AG08395 (cell line): ENCODE data around the gene CSTB.
"Not testable (repeated sequence)": the region's sequence is repeated elsewhere in the genome, so short reads cannot be mapped to it uniquely, and the experiment has no call there.

ENCODE experiments used
- DNase-seq: peaks from one replicate; pipeline ENCODE4 v3.0.0; 2012; ENCODE audit warnings: mixed read lengths, low spot score

CSTB gene

GRCh38 chr21:43775795-43776430, at the start of gene CSTB:
Gene CSTB, minus strand, starts transcription at chr21:43776308. Its CDS starts 39 bp downstream, at chr21:43776269.
- peak; percentile 76 for DNase-seq

- no peak for DNase-seq
Measured at GRCh38 chr21:43825242-43825935, 49.3 kb upstream of the CSTB start.

- peak; percentile 83 for DNase-seq
Measured at GRCh38 chr21:43824333-43825241, 48.5 kb upstream of the CSTB start.

DNA sequence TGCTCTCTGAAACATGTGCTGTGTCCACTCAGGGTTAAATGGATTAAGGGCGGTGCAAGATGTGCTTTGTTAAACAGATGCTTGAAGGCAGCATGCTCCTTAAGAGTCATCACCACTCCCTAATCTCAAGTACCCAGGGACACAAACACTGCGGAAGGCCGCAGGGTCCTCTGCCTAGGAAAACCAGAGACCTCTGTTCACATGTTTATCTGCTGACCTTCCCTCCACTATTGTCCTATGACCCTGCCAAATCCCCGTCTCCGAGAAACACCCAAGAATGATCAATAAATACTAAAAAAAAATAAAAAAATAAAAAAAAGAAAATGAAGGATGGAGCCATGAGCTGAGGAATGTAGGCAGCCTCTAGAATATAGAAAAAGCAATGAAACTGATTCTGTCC, 46.6 kb upstream of the CSTB start:
- not testable (repeated sequence) for DNase-seq

DNA sequence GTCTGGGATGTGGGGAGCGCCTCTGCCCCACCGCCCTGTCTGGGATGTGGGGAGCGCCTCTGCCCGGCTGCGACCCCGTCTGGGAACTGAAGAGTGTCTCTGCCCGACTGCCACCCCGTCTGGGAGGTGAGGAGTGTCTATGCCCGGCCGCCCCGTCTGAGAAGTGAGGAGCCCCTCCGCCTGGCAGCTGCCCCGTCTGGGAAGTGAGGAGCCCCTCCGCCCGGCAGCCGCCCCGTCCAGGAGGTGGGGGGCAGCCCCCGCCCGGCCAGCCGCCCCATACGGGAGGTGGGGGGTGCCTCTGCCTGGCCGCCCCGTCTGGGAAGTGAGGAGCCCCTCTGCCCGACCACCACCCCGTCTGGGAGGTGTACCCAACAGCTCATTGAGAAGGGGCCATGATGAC, 46.1 kb upstream of the CSTB start:
- not testable (repeated sequence) for DNase-seq

DNA sequence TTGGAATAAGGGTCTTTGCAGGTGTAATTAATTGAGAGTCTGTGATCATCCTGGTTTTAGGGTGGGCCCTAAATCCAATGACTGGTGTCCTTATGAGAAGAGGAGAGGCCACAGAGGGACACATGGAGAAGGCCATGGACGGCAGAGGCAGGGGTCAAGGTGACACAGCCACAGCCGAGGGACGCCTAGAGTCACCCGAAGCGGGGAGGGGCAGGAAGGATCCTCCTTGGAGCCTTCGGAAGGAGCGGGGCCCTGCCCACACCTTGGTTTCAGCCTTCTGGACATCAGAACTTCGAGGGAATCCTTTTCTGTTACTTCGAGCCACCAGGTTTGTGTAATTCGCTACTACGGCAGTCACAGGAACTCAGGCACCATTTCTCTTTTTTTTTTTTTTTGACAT, 44.4 kb upstream of the CSTB start:
- DNase-seq, result no peak

GRCh38 chr21:43819511-43820405, 43.6 kb upstream of the CSTB start:
- DNase-seq, result no peak

GRCh38 chr21:43818685-43819084, 42.6 kb upstream of the CSTB start:
- no peak for DNase-seq

- no peak for DNase-seq
Measured at GRCh38 chr21:43817157-43818086, 41.3 kb upstream of the CSTB start.

- no peak for DNase-seq
Measured at GRCh38 chr21:43816611-43817071, 40.5 kb upstream of the CSTB start.

- no peak for DNase-seq
Measured at GRCh38 chr21:43815991-43816390, 39.9 kb upstream of the CSTB start.

DNA sequence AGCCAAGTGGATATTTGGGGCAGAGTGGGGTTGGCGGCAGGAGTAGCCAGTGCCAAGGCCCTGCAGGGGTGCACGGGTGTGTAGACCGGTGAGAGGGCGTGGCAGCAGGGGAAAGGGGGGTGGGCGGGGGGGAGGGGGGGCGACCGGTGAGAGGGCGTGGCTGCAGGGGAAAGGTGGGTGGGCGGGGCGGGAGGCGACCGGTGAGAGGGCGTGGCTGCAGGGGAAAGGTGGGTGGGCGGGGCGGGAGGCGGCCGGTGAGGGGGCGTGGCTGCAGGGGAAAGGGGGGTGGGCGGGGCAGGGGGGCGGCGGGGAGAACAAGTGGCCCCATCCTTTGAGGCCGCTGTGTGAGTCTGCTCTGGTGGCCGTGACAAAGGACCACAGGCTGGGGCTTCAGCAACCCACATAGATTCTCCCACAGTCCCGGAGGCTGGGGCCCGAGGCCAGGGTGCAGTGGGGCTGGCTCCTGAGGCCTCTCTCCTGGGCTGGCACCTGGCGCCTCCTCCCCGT, 39.1 kb upstream of the CSTB start:
- no peak for DNase-seq

GRCh38 chr21:43814215-43815106, 38.4 kb upstream of the CSTB start:
- DNase-seq, result peak; percentile 36

- DNase-seq, result no peak
Measured at GRCh38 chr21:43813656-43813980, 37.5 kb upstream of the CSTB start.

- DNase-seq, result no peak
Measured at GRCh38 chr21:43812957-43813655, 37.0 kb upstream of the CSTB start.

- peak; percentile 54 for DNase-seq
Measured at GRCh38 chr21:43812139-43812821, 36.2 kb upstream of the CSTB start.

GRCh38 chr21:43811262-43812105, 35.4 kb upstream of the CSTB start:
- DNase-seq, result no peak
